Measurements from ENCODE around the gene SLC35E1. TPM values are rescaled to one million over a fixed set of nuclear protein-coding genes. Genes with fewer than 3 reads are reported as not detected.

SLC35E1 gene
- total and polyA plus RNA-seq, 2 of the 4 experiments (the other 2 are of a cell fraction) = 22.6 to 38.0 TPM

- no peaks in the 10 kb centered on the region for H3K27me3 ChIP-seq (ENCODE audit: control insufficient read depth, insufficient read depth, low read length)
- H3K27ac ChIP-seq (ENCODE audit: insufficient read depth, low read length) = no peak overlapping the region
- no peak overlapping the region for H3K56ac ChIP-seq (ENCODE audit: extremely low read depth, insufficient read depth, low read length)
- peak overlapping the region; percentile 52 for H2AK9ac ChIP-seq (replicated peaks; ENCODE audit: low read depth, low read length, poor library complexity)
- ChIA-PET POLR2A (ENCODE audit: unreplicated experiment) (interaction anchor here (0.7 kb wide), 1 partner anchor 43 kb away, joined by 3 read pairs; the partner anchor contains the start of gene MED26), CTCF (no interaction called here)
- dilution Hi-C loops (cut with HindIII; ENCODE audit: low sequenced_read_pairs, unreplicated experiment) (no loop called here), in situ Hi-C loops (cut with MboI; ENCODE audit: low sequenced_read_pairs) (no loop called here), intact Hi-C loops (cut with micrococcal nuclease) (no loop called here)
- peaks cover 49% of the 10 kb centered on the region for H3K9me1 ChIP-seq (ENCODE audit: insufficient read depth, low read length)
- no peak overlapping the region for H3K23ac ChIP-seq (ENCODE audit: low read depth, low read length)
- H2AK5ac ChIP-seq (ENCODE audit: low read depth, low read length) = no peak overlapping the region
- no peak overlapping the region for H3K4me3 ChIP-seq (ENCODE audit: insufficient read depth, low read depth, low read length)
- no peak overlapping the region for H3K4ac ChIP-seq (ENCODE audit: low read depth, low read length)
- no peak overlapping the region for H2AFZ ChIP-seq (replicated peaks; ENCODE audit: low read length, poor library complexity)
- H3K4me1 ChIP-seq (ENCODE audit: control insufficient read depth, insufficient read depth, low read length) = peaks cover 40% of the 10 kb centered on the region
- DNase-seq (no peak), ATAC-seq (ENCODE audit: low read depth) (no peak)
- H3K79me1 ChIP-seq (ENCODE audit: low read depth in 1 of 2, low read length in 2 of 2) = peaks cover 40 to 99% of the 10 kb centered on the region in 2 experiments
- H2BK120ac ChIP-seq (ENCODE audit: low read depth, low read length) = no peak overlapping the region
- H2BK20ac ChIP-seq (ENCODE audit: low read depth, low read length) = no peak overlapping the region
- H3K9me3 ChIP-seq (ENCODE audit: control insufficient read depth, insufficient read depth, low read length) = no peaks in the 10 kb centered on the region
- 97% methylated on average over 5 of the region's 13 CpGs; no CpG with 5 or more reads in 1 of the 2 experiments for WGBS, 2 experiments (ENCODE audit: extremely low coverage in 2 of 2, insufficient read length in 1 of 2)
- no peak overlapping the region for H4K8ac ChIP-seq (ENCODE audit: low read depth in 2 of 2, low read length in 2 of 2)
- H4K91ac ChIP-seq (ENCODE audit: insufficient read depth, low read depth, low read length) = no peak overlapping the region
- no peaks in the 10 kb centered on the region for H3K36me3 ChIP-seq (ENCODE audit: control insufficient read depth, insufficient read depth, low read length)
- no peak overlapping the region for H2BK5ac ChIP-seq (ENCODE audit: low read depth, low read length, poor library complexity, severe bottlenecking)
- no TSS peak for BruUV-seq (replicated peaks)
- no peak overlapping the region for H3K4me2 ChIP-seq (ENCODE audit: low read depth, low read length)
- H3K14ac ChIP-seq (replicated peaks; ENCODE audit: low read depth, low read length) = no peak overlapping the region
- H4K5ac ChIP-seq (ENCODE audit: low read depth, low read length) = no peak overlapping the region
- no peak overlapping the region for H3K9ac ChIP-seq (ENCODE audit: low read depth, low read length)
- no peak for TF ChIP-seq CEBPB (IDR thresholded peaks at IDR 0.05; ENCODE audit: low read depth, low read length)
- no peak for TF ChIP-seq ELK1 (IDR thresholded peaks at IDR 0.05; ENCODE audit: borderline replicate concordance, low read depth, low read length)
- TF ChIP-seq RAD21 (IDR thresholded peaks at IDR 0.05; ENCODE audit: low read length) = no peak
- no peak for TF ChIP-seq MXI1 (IDR thresholded peaks at IDR 0.05; ENCODE audit: borderline replicate concordance, low read depth, low read length)
- TF ChIP-seq FOS (IDR thresholded peaks at IDR 0.05; ENCODE audit: low read depth, low read length) = no peak
- TF ChIP-seq USF2 (IDR thresholded peaks at IDR 0.05; ENCODE audit: low read depth, low read length) = no peak
- no peak for TF ChIP-seq POLR2A (IDR thresholded peaks at IDR 0.05; ENCODE audit: low read depth, low read length)
- TF ChIP-seq, protein P1, sequence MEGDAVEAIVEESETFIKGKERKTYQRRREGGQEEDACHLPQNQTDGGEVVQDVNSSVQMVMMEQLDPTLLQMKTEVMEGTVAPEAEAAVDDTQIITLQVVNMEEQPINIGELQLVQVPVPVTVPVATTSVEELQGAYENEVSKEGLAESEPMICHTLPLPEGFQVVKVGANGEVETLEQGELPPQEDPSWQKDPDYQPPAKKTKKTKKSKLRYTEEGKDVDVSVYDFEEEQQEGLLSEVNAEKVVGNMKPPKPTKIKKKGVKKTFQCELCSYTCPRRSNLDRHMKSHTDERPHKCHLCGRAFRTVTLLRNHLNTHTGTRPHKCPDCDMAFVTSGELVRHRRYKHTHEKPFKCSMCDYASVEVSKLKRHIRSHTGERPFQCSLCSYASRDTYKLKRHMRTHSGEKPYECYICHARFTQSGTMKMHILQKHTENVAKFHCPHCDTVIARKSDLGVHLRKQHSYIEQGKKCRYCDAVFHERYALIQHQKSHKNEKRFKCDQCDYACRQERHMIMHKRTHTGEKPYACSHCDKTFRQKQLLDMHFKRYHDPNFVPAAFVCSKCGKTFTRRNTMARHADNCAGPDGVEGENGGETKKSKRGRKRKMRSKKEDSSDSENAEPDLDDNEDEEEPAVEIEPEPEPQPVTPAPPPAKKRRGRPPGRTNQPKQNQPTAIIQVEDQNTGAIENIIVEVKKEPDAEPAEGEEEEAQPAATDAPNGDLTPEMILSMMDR (conservative IDR thresholded peaks at IDR 0.05; ENCODE audit: low read depth, low read length) = no peak
- TF ChIP-seq BHLHE40 (IDR thresholded peaks at IDR 0.05; ENCODE audit: low read depth, low read length) = no peak
- no peak for TF ChIP-seq MAFK (IDR thresholded peaks at IDR 0.05; ENCODE audit: low read depth, low read length)
- no peak for TF ChIP-seq MAZ (IDR thresholded peaks at IDR 0.05; ENCODE audit: borderline replicate concordance, low read depth, low read length)
- TF ChIP-seq NFE2L2 (IDR thresholded peaks at IDR 0.05; ENCODE audit: low read depth, low read length) = no peak
- no peak overlapping the region for H2BK15ac ChIP-seq (ENCODE audit: low read depth, low read length)
- H4K20me1 ChIP-seq (ENCODE audit: insufficient read depth, low read length) = peaks cover 98% of the 10 kb centered on the region
- no peak overlapping the region for H3K18ac ChIP-seq (ENCODE audit: low read depth, low read length)
These were observed 13.0 kb upstream of the SLC35E1 start for GRCh38 chr19:16585094-16585801.

Data from IMR-90 (cell line).